ENCODE results near the gene USB1. TPM values are rescaled to one million over a fixed set of nuclear protein-coding genes. Genes with fewer than 3 reads are reported as not detected.

The USB1 gene
- total RNA-seq, 1 experiment from 2014 or later = 73.1 TPM

- POLR2A ChIA-PET = no interaction called here
- ATAC-seq = no peak
- RAD21 ChIA-PET (ENCODE audit: low non-redundant PET in 1 of 2, low total read pairs in 2 of 2, uncharacterized antibody in 2 of 2, unreplicated experiment in 2 of 2) = no interaction called here
These were observed 50.8 kb downstream of the USB1 start for GRCh38 chr16:58051821-58052603.

More at GRCh38 chr16:58051821-58052603, 50.8 kb downstream of the USB1 start:
- Histone ChIP-seq H4K20me1 (ENCODE audit: insufficient read depth) (no peaks in the 10 kb centered on the region), H3K4me2 (ENCODE audit: low read length) (no peak overlapping the region), H3K36me3 (ENCODE audit: control insufficient read depth in 1 of 2, insufficient read depth in 2 of 2, low read length in 2 of 2) (no peaks in the 10 kb centered on the region), H3K27ac (ENCODE audit: low read depth, low read length) (no peak overlapping the region), H3K4me3 (replicated peaks in 1 of 2; ENCODE audit: low read depth in 1 of 2, low read length in 2 of 2) (no peak overlapping the region), H3K4me1 (ENCODE audit: control insufficient read depth in 1 of 2, insufficient read depth in 2 of 2, low read length in 2 of 2) (no peaks in the 10 kb centered on the region), H3K79me2 (ENCODE audit: insufficient read depth, low read length) (no peaks in the 10 kb centered on the region), H2AFZ (ENCODE audit: low read depth, low read length, poor library complexity, severe bottlenecking) (no peak overlapping the region), H3K9ac (ENCODE audit: low read length) (no peak overlapping the region), H3K9me3 (ENCODE audit: control insufficient read depth in 1 of 2, insufficient read depth in 1 of 2, low read depth in 1 of 2, low read length in 2 of 2) (no peaks in the 10 kb centered on the region), H3K27me3 (ENCODE audit: insufficient read depth, low read length) (no peaks in the 10 kb centered on the region), H3K9me2 (ENCODE audit: insufficient read depth) (no peaks in the 10 kb centered on the region)
- TF ChIP-seq MAX (IDR thresholded peaks at IDR 0.05) = no peak
- TF ChIP-seq EZH2 (IDR thresholded peaks at IDR 0.05) = no peak
- no peak for TF ChIP-seq FOSL1 (IDR thresholded peaks at IDR 0.05; ENCODE audit: low read depth)
- TF ChIP-seq ZNF274 (IDR thresholded peaks at IDR 0.05; ENCODE audit: low read depth, low read length) = no peak
- TF ChIP-seq TCF7L2 (IDR thresholded peaks at IDR 0.05; ENCODE audit: borderline replicate concordance, extremely low read depth, insufficient read depth, insufficient read length) = no peak
- TF ChIP-seq SP1 (IDR thresholded peaks at IDR 0.05; ENCODE audit: low read depth) = no peak
- no peak for TF ChIP-seq ZFX (IDR thresholded peaks at IDR 0.05)
- TF ChIP-seq CTCF (IDR thresholded peaks at IDR 0.05 in 2 of 3, conservative IDR thresholded peaks at IDR 0.05 in 1 of 3; ENCODE audit: borderline replicate concordance in 1 of 3, insufficient read depth in 1 of 3, low read depth in 2 of 3, low read length in 2 of 3) = no peak
- TF ChIP-seq EZH2phosphoT487 (IDR thresholded peaks at IDR 0.05; ENCODE audit: borderline replicate concordance) = no peak
- no peak for TF ChIP-seq RAD21 (IDR thresholded peaks at IDR 0.05; ENCODE audit: low read depth)
- no peak for TF ChIP-seq CEBPB (IDR thresholded peaks at IDR 0.05; ENCODE audit: low read depth)
- TF ChIP-seq SRF (IDR thresholded peaks at IDR 0.05; ENCODE audit: low read depth) = no peak
- TF ChIP-seq EGR1 (IDR thresholded peaks at IDR 0.05; ENCODE audit: low read depth) = no peak
- TF ChIP-seq, protein P1, sequence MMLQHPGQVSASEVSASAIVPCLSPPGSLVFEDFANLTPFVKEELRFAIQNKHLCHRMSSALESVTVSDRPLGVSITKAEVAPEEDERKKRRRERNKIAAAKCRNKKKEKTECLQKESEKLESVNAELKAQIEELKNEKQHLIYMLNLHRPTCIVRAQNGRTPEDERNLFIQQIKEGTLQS (IDR thresholded peaks at IDR 0.05) = no peak
- TF ChIP-seq SIN3A (IDR thresholded peaks at IDR 0.05; ENCODE audit: low read depth) = no peak
- TF ChIP-seq, protein P2, sequence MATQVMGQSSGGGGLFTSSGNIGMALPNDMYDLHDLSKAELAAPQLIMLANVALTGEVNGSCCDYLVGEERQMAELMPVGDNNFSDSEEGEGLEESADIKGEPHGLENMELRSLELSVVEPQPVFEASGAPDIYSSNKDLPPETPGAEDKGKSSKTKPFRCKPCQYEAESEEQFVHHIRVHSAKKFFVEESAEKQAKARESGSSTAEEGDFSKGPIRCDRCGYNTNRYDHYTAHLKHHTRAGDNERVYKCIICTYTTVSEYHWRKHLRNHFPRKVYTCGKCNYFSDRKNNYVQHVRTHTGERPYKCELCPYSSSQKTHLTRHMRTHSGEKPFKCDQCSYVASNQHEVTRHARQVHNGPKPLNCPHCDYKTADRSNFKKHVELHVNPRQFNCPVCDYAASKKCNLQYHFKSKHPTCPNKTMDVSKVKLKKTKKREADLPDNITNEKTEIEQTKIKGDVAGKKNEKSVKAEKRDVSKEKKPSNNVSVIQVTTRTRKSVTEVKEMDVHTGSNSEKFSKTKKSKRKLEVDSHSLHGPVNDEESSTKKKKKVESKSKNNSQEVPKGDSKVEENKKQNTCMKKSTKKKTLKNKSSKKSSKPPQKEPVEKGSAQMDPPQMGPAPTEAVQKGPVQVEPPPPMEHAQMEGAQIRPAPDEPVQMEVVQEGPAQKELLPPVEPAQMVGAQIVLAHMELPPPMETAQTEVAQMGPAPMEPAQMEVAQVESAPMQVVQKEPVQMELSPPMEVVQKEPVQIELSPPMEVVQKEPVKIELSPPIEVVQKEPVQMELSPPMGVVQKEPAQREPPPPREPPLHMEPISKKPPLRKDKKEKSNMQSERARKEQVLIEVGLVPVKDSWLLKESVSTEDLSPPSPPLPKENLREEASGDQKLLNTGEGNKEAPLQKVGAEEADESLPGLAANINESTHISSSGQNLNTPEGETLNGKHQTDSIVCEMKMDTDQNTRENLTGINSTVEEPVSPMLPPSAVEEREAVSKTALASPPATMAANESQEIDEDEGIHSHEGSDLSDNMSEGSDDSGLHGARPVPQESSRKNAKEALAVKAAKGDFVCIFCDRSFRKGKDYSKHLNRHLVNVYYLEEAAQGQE (IDR thresholded peaks at IDR 0.05; ENCODE audit: low read depth) = no peak
- no peak for TF ChIP-seq CBX3 (IDR thresholded peaks at IDR 0.05; ENCODE audit: low read depth)
- TF ChIP-seq YY1 (IDR thresholded peaks at IDR 0.05; ENCODE audit: extremely low read depth, insufficient replicate concordance, low read depth, low read length) = no peak
- CTCF ChIA-PET = interaction anchor here (1.3 kb wide), 1 partner anchor 45 kb away, joined by 9 read pairs; no protein-coding TSS in a partner anchor
- intact Hi-C loops (cut with micrococcal nuclease) = no loop called here
- no TSS peak for BruUV-seq (replicated peaks)
- no peak for DNase-seq (ENCODE audit: low read depth, low spot score)

Data from HCT116 (cell line).